C4-2B (cell line): ENCODE measurements around the gene FRMD5.

Experiments
- ZFX ChIP-seq: fragments of 450-650 bp; IDR thresholded peaks from 2 replicates; pipeline ENCODE4 v1.6.1; 2017
- TF ChIP-seq, protein P1 (sequence below): fragments of 450-650 bp; conservative IDR thresholded peaks from 2 replicates; pipeline ENCODE4 v1.5.1; 2017; ENCODE audit warnings: mild to moderate bottlenecking

- TF ChIP-seq, protein P1, sequence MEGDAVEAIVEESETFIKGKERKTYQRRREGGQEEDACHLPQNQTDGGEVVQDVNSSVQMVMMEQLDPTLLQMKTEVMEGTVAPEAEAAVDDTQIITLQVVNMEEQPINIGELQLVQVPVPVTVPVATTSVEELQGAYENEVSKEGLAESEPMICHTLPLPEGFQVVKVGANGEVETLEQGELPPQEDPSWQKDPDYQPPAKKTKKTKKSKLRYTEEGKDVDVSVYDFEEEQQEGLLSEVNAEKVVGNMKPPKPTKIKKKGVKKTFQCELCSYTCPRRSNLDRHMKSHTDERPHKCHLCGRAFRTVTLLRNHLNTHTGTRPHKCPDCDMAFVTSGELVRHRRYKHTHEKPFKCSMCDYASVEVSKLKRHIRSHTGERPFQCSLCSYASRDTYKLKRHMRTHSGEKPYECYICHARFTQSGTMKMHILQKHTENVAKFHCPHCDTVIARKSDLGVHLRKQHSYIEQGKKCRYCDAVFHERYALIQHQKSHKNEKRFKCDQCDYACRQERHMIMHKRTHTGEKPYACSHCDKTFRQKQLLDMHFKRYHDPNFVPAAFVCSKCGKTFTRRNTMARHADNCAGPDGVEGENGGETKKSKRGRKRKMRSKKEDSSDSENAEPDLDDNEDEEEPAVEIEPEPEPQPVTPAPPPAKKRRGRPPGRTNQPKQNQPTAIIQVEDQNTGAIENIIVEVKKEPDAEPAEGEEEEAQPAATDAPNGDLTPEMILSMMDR = no peak
- TF ChIP-seq ZFX = no peak
These were observed 13.7 kb downstream of the FRMD5 start for GRCh38 chr15:44181410-44181809.
